ENCODE results near the gene GGN. TPM values are rescaled to one million over a fixed set of nuclear protein-coding genes. Genes with fewer than 3 reads are reported as not detected.

The GGN gene
- total RNA-seq, 1 donor from 2014 or later, result 1.2 TPM

DNA sequence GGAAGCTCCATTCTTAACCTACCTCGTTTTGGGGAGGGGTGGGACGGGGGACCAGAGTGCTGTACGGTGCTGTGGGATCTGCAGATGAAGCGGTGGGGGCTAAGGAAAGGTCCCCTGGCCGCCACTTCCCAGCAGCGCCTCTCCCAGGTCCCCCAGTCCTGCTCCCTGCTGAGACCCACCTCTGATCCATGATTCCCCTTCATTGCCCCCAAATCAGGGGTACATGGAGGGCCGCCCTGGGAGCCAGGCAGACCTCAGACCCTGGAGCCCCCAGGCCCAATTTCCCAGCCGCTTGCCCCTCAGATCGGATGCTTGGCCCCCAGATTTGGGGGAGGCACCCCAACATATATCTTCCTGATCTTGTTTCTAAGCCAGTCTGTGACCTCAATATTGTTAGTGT lies 11.2 kb upstream of the GGN start:
- DNase-seq, result no peak
- Mint-ChIP-seq H3K9me3 (no peaks in the 10 kb centered on the region), H3K4me1 (peaks cover 25% of the 10 kb centered on the region), H3K4me3 (no peak overlapping the region), H3K36me3 (ENCODE audit: low read depth) (no peaks in the 10 kb centered on the region), H3K27ac (no peak overlapping the region), H3K27me3 (peaks cover 21% of the 10 kb centered on the region)
- intact Hi-C loops (cut with micrococcal nuclease), result no loop called here
- ChIA-PET CTCF (no interaction called here), POLR2A (interaction anchor here (0.7 to 1.1 kb wide), 2 partner anchors 25 to 532 kb away, joined by 3 to 9 read pairs; partner anchors contain the start of gene PSMD8)
- no peak for ATAC-seq (ENCODE audit: low read depth)
- TF ChIP-seq, protein P1, sequence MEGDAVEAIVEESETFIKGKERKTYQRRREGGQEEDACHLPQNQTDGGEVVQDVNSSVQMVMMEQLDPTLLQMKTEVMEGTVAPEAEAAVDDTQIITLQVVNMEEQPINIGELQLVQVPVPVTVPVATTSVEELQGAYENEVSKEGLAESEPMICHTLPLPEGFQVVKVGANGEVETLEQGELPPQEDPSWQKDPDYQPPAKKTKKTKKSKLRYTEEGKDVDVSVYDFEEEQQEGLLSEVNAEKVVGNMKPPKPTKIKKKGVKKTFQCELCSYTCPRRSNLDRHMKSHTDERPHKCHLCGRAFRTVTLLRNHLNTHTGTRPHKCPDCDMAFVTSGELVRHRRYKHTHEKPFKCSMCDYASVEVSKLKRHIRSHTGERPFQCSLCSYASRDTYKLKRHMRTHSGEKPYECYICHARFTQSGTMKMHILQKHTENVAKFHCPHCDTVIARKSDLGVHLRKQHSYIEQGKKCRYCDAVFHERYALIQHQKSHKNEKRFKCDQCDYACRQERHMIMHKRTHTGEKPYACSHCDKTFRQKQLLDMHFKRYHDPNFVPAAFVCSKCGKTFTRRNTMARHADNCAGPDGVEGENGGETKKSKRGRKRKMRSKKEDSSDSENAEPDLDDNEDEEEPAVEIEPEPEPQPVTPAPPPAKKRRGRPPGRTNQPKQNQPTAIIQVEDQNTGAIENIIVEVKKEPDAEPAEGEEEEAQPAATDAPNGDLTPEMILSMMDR (IDR thresholded peaks at IDR 0.05), result no peak

GRCh38 chr19:38395381-38396114 lies 7.7 kb upstream of the GGN start:
- Mint-ChIP-seq H3K4me3 (peak overlapping the region; percentile 73), H3K36me3 (ENCODE audit: low read depth) (no peaks in the 10 kb centered on the region), H3K27me3 (peaks cover 35% of the 10 kb centered on the region), H3K27ac (no peak overlapping the region), H3K4me1 (peaks cover 16% of the 10 kb centered on the region), H3K9me3 (no peaks in the 10 kb centered on the region)
- POLR2A ChIA-PET, result interaction anchor here (1.1 to 2.4 kb wide), 2 partner anchors 20 to 21 kb away, joined by 3 to 10 read pairs; partner anchors contain the start of gene PSMD8
- ATAC-seq (ENCODE audit: low read depth) (peak; percentile 79), DNase-seq (peak; percentile 26)
- TF ChIP-seq, protein P1 (IDR thresholded peaks at IDR 0.05), result no peak
- CTCF ChIA-PET, result no interaction called here
- intact Hi-C loops (cut with micrococcal nuclease), result no loop called here

DNA sequence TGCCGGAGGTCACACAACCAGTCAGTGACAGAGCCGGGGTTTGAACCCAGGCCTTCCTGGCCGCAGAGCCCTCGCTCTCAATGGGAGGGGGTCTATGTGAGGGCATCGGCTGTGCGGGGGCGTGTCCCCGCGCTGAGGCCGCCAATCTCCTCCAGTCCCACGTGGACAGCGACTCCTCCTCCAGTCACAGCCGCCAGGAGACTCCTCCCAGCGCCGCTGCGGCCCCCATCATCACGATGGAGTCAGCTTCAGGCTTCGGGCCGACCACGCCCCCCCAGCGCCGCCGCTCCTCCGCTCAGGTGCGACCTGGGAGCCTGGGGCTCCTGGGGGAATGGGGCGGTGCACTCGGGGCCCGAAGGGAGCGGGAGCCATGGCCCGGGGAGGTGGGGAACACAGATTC lies 6.7 kb upstream of the GGN start:
- ChIA-PET CTCF (interaction anchor here (1.4 kb wide), 1 partner anchor 9 kb away, joined by 8 read pairs; the partner anchor contains the start of gene FAM98C), POLR2A (interaction anchor here (1.1 to 2.4 kb wide), 3 partner anchors 8 to 22 kb away, joined by 3 to 10 read pairs (median 4); partner anchors contain the start of genes FAM98C and PSMD8)
- H3K4me1 Mint-ChIP-seq, result peaks cover 16% of the 10 kb centered on the region
- peak overlapping the region; percentile 73 for H3K4me3 Mint-ChIP-seq
- intact Hi-C loops (cut with micrococcal nuclease), result no loop called here
- H3K27ac Mint-ChIP-seq, result no peak overlapping the region
- H3K36me3 Mint-ChIP-seq (ENCODE audit: low read depth), result no peaks in the 10 kb centered on the region
- H3K27me3 Mint-ChIP-seq, result peaks cover 36% of the 10 kb centered on the region
- DNase-seq (peak; percentile 46), ATAC-seq (ENCODE audit: low read depth) (peak; percentile 76)
- TF ChIP-seq, protein P1 (IDR thresholded peaks at IDR 0.05), result no peak
- no peaks in the 10 kb centered on the region for H3K9me3 Mint-ChIP-seq

DNA sequence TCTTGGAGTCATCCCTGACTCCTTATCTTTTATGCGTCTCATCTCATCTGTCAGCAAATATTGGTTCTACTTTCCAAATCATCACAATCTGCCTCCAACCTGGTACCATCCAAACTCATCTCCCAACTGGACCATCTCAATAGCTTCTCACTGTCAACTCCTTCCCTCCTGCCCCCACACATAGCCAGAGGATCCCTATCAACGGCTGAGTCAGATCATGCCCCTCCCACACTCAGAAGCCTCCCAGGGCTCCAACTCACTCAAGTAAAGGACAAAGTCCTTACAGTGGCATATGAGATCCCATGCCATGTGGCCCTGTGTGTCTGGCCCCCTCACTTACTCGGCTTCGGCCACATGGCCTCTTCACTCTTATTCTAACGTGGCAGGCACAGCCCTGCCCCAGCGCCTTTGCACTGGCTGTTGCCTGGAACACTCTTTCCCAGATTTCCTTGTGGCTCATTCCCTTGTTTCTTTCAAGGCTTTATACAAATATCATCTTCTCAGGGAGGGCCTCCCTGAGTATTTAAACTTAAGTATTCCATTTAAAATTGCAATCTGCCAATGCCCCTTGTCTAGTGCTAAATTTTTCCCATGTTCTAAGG lies 5.0 kb upstream of the GGN start:
- DNase-seq (no peak), ATAC-seq (ENCODE audit: low read depth) (no peak)
- TF ChIP-seq, protein P1 (IDR thresholded peaks at IDR 0.05), result no peak
- Mint-ChIP-seq H3K4me3 (no peak overlapping the region), H3K27ac (no peak overlapping the region), H3K4me1 (peaks cover 26% of the 10 kb centered on the region), H3K36me3 (ENCODE audit: low read depth) (no peaks in the 10 kb centered on the region), H3K9me3 (no peaks in the 10 kb centered on the region), H3K27me3 (peaks cover 38% of the 10 kb centered on the region)
- ChIA-PET POLR2A (no interaction called here), CTCF (no interaction called here)
- intact Hi-C loops (cut with micrococcal nuclease), result no loop called here

GRCh38 chr19:38391911-38392464 lies 4.2 kb upstream of the GGN start:
- ChIA-PET CTCF (no interaction called here), POLR2A (no interaction called here)
- TF ChIP-seq, protein P1 (IDR thresholded peaks at IDR 0.05), result no peak
- intact Hi-C loops (cut with micrococcal nuclease), result no loop called here
- no peak overlapping the region for H3K27ac Mint-ChIP-seq
- H3K27me3 Mint-ChIP-seq, result peaks cover 37% of the 10 kb centered on the region
- no peaks in the 10 kb centered on the region for H3K9me3 Mint-ChIP-seq
- no peak overlapping the region for H3K4me3 Mint-ChIP-seq
- peaks cover 32% of the 10 kb centered on the region for H3K4me1 Mint-ChIP-seq
- no peak for DNase-seq
- ATAC-seq (ENCODE audit: low read depth), result no peak
- no peaks in the 10 kb centered on the region for H3K36me3 Mint-ChIP-seq (ENCODE audit: low read depth)
